HG03457 (cell line): ENCODE data around the gene CA6.
"Not testable (repeated sequence)": the region's sequence is repeated elsewhere in the genome, so short reads cannot be mapped to it uniquely, and the experiment has no call there.

ENCODE experiments used
- ATAC-seq: cut with Tn5 transposase; IDR thresholded peaks from one replicate; pipeline ENCODE4 v1.9.1; 2021; ENCODE audit warnings: moderate number of reproducible peaks; ENCODE audit not compliant: unreplicated experiment

The CA6 gene

GRCh38 chr1:8968902-8969301 is 23.2 kb downstream of the CA6 start:
- not testable (repeated sequence) for ATAC-seq

DNA sequence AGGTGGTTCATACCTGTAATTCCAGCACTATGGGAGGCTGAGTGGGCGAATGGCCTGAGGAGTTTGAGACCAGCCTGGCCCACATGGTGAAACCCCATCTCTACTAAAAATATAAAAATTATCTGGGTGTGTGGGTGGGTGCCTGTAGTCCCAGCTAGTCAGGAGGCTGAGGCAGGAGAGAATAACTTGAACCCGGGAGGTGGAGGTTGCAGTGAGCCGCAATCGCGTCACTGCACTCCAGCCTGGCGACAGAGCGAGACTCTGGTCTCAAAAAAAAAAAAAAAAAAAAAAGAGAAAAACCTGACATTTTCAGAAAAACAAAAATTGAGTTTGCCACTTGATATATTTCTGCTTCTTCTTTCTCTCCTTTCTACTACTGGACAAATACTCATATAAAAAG is 24.3 kb downstream of the CA6 start:
- no peak for ATAC-seq

DNA sequence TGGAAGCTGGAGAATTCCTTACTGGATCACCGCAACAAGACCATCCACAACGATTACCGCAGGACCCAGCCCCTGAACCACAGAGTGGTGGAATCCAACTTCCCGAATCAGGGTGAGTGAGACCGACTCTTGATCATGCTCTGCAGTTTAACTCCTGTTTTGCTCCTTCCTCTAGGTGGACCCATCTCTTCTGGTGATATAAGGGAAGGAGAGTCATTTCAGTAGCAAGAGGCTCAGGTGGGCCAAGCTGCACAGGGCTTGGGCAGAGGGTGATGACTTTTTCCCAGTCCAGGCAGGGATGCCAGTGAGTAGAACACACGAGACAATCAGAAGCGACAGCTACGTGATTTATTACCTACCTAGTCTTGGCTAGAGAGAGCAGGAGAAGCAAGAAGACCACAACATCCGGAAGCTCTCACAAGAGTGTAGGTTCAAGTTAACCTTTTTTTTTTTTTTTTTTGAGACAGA is 25.2 kb downstream of the CA6 start:
- ATAC-seq, result no peak

DNA sequence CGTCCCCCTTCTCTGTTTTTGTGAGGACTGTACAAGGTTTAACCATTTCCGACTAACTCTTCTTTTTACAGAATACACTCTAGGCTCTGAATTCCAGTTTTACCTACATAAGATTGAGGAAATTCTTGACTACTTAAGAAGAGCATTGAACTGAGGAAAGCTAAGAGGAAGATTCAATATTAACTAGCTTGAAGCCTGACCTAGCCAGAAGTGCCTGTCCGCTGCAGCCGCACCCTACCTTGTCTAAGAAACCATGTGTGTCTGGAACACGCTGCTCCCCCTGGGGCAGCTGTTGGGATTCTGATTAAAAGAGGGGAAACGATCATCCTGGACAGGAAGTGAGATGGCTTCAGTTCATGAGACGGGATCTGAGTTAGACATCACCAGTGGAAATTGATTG is 28.9 kb downstream of the CA6 start:
- ATAC-seq, result no peak

DNA sequence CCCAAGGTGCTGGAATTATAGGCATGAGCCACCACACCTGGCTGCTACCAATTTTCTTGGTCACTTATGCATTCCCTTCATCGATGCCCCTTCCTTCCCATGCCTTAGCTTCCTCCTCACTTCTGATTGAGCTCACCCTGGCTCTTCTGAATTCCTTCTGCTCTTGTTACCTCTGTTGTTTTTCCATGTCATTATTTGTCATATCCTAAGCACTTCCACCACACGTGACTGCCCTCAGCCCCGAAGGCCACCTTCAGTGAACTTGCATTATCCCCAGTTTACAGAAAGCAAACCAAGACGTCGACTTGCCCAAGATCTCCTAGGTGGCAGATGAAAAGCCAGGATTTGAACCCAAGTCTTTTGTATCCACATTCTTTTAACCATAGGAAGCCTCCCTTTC is 30.7 kb downstream of the CA6 start:
- ATAC-seq, result no peak

DNA sequence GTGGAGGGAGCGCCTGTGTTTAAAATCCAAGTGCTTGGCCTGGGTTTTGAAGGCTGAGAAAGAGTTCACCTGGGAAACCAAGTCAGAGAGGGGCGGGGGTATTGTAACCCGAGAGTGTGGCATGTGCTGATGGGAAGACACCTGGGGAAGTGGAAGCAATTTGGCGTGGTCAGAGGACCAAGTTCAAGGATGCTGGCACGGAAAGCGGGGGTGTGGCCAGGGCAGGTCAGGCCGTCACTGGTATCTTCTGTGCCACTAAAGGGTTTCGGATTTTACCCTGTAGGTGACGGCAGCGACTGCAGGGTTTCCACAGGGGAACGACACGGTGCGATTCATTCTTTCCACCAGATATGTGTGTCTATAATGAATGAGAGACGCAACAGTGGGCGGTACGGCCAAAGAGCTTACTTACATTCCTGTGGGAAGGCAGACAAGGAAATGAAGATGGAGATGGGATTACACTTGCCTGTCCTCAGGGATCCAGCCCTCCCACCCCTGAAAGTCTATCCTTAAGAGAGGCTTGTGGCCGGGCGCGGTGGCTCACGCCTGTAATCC is 31.3 kb downstream of the CA6 start:
- ATAC-seq, result no peak

DNA sequence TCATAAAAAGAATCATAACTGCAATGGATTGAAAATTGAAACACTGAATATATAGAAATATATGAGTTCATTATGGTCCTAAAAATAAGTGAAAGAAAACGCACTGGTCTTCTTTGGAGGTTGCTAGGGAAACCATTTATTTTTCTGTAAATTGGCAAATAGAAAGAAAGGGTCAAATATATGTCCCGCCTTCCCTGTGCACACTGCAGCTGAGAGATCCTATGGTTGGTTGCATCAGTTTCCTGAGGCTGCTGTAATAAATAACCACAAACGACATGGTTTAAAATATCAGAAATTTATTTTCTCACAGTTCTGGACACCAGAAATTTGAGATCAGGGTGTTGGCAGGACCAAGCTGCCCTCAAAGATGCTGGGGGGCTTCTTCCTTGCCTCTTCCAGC is 35.0 kb downstream of the CA6 start:
- ATAC-seq, result no peak

DNA sequence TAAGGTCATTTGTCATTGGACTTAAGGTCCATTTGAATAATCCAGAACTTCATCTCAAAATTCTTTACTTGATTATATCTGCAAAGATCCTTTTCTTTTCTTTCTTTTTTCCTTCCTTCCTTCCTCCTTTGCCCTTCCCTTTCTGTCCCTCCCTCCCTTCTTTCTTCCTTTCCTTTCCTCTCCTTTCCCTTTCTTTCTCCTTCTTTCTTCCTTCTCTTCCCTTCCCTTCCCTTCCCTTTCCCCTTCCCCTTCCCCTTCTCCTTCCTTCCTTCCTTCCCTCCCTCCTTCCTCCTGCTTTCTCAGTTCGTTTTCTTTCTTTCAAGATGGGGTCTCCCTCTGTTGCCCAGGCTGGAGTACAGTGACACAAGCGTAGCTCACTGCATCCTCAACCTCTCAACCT is 35.5 kb downstream of the CA6 start:
- ATAC-seq, result no peak

DNA sequence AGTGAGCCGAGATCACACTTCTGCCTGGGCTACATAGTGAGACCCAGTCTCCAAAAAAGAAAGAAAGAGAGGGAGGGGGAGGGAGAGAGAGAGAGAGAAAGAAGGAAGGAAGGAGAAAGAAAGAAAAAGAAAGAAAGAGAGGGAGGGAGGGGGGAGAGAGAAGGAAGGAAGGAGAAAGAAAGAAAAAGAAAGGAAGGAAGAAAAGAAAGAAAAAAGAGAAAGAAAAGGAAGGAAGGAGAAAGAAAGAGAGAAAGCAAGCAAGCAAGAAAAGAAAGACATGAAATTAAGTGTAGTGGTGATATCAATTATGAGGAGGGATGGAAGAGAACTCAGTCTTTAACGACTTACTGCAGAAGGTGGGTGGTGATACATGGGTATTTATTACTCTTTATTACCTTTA is 38.5 kb downstream of the CA6 start:
- ATAC-seq, result no peak

GRCh38 chr1:8984990-8985389 is 39.3 kb downstream of the CA6 start:
- no peak for ATAC-seq

- no peak for ATAC-seq
Observed at GRCh38 chr1:8985915-8986813, 40.5 kb downstream of the CA6 start.

DNA sequence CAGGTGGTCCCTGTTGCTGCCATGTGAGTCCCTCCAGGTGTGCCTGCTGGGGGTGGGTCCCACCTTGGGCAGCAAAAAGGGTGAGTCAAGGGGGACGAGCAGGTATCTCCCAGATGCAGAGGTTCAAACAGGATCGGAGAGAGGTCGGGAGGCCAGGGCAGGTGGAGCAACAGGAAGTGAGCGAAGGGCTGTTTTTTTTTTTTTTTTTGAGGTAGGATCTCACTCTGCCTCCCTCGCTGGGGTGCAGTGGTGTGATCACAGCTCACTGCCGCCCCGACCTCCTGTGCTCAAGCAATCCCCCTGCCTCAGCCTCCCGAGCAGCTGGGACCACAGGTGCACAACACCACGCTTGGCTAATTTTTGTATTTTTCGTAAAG is 41.1 kb downstream of the CA6 start:
- ATAC-seq, result no peak

DNA sequence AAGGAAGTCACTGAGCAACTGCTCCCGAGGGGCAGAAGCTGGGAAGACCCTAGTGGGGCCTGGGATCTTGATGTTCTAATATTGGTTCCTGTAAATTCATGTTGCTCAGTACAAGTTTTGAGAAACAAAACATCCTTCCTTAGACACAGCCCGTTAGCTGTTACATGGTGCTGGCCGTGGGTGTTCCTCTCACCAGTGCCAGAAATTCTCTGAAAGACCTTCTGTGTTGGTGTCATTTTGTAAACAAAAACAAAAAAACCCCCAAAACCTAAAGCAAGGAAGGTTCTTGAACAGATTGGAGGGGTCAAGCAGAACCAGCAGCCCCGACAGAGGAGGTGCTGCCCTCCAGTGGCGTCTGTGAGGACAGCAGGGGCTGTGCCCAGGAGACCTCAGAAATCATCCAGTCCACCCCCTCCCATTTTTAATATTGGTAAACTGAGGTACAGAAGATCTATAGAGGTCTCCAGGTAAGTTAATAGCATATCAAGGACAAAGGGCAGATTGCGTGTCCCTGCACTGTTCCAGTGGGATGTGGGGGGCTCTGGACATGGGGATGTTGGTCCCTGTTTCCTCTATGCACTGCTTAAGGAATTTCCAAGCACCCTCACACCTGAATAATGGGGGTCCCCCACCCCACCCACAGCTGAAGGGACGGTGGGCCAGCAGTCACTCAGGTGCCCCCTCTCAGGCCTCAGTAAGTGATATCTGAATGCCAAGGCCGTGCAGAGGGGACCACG is 42.4 kb downstream of the CA6 start:
- ATAC-seq, result no peak

DNA sequence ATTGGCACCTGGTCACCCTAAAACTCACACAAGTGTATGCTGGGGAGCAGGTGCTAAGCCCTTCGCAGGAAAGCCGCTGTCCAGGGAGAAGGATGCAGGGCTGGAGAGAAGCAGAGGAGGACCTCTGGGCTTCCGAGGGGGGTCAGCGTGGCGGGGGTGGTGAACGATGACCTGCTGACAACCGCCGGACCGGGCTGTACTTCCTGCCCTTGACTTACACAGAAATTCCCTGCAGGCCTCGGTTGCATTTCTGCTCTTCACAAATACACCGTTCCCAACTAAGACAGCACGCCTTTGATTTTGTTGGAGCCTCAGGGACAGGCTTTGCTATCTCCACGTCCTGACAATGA is 42.9 kb downstream of the CA6 start:
- ATAC-seq, result no peak

GRCh38 chr1:8989061-8989460 is 43.4 kb downstream of the CA6 start:
- no peak for ATAC-seq

DNA sequence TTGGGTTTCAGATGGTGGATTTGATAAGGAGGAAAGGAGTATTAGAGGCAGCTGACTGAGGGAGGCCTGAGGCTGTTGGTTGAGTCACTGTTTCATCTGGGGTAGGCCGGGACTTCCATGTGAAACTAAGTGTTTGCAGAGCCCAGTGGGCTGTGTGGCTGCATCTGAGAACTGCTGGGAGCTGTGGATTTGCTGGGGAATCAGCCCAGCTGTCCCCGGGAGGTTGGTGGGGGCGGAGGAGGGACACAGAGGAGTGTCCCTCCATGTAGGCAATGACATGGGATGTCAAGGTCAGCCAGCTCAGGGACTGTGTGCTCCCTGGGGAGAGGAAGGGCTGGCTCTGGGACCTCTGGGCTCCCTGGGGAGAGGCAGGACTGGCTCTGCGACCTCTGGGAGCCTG is 44.2 kb downstream of the CA6 start:
- no peak for ATAC-seq

- no peak for ATAC-seq
Observed at GRCh38 chr1:8992936-8993687, 47.4 kb downstream of the CA6 start.

- ATAC-seq, result not testable (repeated sequence)
Observed at GRCh38 chr1:8993962-8994675, 48.5 kb downstream of the CA6 start.

DNA sequence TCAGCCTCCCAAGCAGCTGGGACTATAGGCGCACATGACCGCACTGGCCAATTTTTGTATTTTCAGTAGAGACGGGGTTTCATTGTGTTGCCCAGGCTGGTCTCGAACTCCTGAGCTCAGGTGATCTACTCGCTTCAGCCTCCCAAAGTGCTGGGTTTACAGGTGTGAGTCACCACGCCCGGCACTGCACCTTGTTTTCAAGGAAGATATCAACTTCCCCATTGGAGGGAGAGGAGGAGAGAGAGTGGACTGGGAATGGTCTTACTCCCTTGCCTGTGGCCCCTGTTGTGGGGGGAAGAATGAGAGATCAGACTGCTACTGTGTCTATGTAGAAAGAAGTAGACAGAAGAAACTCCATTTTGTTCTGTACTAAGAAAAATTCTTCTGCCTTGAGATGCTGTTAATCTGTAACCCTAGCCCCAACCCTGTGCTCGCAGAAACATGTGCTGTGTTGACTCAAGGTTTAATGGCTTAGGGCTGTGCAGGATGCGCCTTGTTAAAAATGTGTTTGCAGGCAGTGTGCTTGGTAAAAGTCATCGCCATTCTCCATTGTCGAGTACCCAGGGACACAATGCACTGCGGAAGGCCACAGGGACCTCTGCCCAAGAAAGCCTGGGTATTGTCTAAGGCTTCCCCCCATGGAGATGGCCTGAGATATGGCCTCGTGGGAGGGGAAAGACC is 56.0 kb downstream of the CA6 start:
- ATAC-seq, result not testable (repeated sequence)

GRCh38 chr1:9002215-9002560 is 56.5 kb downstream of the CA6 start:
- not testable (repeated sequence) for ATAC-seq
